Umbilical cord (tissue), 2 donors: ENCODE measurements around the gene RBM8A. TPM values are rescaled to one million over a fixed set of nuclear protein-coding genes. Genes with fewer than 3 reads are reported as not detected.
"Not testable (repeated sequence)": the region's sequence is repeated elsewhere in the genome, so short reads cannot be mapped to it uniquely, and the experiment has no call there.

Experiments
- DNase-seq: peaks from one replicate; pipeline ENCODE4 v3.0.0-alpha.2; 2015; ENCODE audit warnings: low spot score
- total RNA-seq: library from RNA; depleted of rRNA; stranded (reverse); fragments of >200 nt; gene quantifications from one replicate; pipeline ENCODE4 v1.2.3, GENCODE V29; 2014; ENCODE audit warnings: low replicate concordance; ENCODE audit not compliant: insufficient read depth

RBM8A gene
- total RNA-seq, 1 donor from 2014 or later = 106 TPM

DNA sequence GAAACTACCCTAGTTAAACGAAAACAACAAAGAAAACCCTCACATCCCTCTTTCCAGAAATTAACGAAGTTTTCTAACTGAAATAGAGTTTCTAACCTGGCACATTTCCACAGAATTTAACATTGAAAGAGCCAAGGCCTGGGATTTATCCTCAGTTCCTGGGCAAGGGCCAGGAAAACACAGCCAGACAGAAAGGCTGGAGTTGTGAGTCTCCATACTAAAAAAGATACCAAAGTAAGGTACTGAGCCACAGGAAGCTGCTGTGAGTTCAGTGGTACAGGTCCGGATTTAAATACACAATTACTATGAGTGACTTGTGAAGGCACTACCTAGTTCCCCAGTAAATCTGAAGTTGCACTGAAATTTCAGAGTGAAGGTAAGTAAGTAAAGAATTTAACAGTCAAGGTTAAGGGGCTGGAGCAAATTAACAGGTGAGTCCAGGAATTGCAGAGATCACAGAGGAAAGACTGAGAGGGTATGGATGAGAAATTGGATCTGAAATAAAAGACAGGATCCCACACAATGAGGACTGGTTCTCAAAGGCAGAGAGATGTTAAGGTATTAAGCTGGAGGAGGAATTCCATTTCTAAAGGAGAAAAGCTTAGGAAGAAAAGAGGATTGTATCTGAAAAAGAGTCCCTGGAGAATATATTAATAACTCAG, 29.6 kb upstream of the RBM8A start:
- peak; percentile 86 for DNase-seq

DNA sequence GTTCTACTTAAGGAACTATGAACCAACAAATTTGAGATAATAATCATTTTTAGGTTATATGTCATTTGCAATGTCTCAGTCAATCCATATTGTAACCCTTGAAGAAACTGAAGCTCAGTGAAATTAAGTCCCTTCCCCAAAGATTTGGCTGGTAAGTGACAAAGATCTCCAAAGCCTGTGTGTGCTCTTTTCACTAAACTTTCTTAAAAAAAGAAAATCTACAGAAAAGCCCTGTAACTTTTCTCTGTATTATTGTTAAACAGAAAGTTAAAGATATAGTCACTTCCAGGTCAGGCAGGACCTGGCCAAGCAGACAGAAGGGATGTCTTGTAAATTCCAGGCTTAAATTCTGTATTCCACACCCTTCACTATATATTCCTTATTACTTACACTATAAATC, 29.1 kb upstream of the RBM8A start:
- no peak for DNase-seq

DNA sequence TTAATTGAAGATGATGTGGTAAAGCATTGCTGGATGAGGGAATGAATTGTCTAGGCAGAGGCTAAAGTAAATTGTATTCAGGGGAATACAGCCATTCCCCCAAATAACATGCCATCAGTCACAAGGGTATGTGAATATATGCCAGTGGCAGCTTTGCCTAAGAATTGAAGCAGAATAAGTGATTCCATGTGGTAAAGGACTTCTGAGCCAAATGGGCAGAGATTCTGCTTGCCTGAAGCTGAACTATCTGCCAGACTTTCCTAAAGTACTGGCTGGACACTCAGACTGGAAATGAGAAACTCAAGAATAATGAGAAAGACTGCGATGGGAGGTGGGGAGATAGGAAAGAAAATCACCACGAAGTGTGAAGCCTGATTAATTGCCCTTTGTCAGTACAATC, 28.2 kb upstream of the RBM8A start:
- DNase-seq = no peak

DNA sequence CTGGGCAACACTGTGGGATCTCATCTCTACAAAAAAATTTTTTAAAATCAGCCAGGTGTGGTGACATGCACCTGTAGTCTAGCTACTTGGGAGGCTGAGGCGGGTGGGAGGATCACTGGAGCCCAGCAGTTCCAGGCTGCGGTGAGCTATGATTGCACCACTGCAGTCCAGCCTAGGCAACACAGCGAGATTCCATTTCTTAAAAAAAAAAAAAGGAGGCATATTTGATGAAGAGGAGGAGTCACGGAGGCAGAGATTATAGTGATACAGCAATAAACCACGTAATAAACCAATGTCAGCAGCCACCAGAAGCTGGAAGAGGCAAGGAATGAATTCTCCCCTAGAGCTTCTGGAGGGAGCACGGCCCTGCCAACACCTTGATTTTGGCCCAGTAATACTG, 26.6 kb upstream of the RBM8A start:
- no peak for DNase-seq

DNA sequence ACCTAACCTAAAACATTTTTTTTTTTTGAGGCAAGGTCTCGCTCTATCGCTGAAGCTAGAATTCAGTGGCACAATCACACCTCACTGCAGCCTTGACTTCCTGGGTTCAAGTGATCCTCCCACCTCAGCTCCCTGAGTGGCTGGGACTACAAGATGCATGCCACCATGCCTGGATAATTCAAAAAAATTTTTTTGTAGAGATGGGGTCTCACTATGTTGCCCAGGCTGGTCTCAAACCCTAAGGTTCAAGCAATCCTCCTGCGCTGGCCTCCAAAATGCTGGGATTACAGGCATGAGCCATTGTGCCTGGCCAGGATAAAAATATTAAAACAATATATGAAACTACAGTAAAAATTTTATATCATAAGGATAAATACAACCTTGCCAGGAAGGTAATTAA, 25.6 kb upstream of the RBM8A start:
- no peak for DNase-seq

DNA sequence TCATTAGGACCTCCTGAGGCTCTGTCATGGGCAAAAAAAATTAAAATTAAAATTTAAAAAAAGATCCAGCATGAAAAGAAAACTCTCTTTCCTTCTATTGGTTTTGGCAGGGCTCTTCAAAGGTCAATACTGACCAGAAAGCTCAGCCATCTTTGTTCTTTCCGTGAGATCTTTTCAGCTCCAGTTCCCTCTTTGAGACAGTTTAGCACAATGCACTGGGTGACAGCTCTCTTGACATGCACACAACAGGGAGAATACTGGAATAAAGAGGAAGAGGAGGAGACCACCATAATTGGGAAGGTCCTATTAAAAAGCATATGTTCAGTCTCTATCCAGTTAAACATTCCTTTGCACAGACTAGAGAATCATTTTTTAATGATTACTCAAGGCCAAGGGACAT, 24.2 kb upstream of the RBM8A start:
- no peak for DNase-seq

DNA sequence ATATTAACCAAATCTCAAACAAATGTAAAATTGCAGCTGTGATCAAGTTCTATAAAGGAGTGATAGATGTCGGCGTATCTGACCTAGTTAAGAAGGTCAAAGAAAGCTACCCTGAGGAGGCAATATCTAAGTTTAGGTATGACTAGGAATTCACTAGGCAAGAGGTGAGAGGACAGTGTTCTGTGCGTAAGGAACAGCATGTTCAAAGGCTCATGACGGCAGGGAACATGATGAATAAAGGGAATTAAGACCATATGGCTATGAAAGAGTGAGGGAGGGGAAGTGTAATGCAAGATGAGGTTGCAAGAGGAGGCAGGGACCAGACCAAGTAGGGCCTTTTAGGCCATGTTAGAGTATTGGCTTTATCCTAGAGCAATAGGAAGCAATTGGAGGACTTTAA, 21.9 kb upstream of the RBM8A start:
- no peak for DNase-seq

DNA sequence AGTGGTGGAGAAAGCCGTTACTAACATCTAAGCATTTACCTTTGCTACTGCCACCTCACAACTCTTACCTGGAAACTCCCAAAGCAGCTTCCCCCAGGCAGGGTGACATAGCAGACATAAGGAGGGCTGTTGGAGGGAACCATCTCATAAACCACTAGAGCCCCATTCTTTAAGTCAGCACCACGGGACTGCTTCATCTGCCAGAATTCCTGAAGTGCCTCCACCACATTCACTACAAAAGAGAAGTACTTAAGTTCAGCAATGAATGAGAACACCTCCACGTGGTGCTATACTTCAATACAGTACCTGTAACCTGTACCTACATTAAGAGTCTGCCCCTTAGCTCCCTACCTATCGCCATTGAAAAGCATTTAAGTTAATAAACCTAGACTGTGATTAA, 20.3 kb upstream of the RBM8A start:
- no peak for DNase-seq

DNA sequence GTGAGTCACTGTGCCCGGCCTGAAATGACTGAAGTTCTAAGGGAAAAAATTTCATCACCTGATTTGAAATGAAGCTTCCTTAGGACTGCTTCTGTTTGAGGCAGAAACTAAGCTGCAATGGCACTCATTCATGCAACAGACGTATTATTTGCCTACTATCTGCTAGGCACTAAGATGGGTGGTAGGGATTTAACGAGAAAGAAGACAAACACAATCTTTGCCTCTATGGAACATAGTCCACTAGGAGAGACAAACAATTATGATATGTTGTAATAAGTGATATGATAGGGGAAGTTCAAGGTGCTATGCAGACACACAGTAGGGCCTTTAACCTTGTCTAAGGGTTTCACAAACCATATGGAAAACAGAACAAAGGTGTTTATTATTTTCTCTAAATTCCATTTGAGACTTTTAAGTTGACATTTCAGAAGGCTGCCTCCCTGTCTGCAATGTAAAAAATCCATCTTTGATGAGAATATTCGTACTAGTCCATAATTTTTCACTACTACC, 19.2 kb upstream of the RBM8A start:
- no peak for DNase-seq

DNA sequence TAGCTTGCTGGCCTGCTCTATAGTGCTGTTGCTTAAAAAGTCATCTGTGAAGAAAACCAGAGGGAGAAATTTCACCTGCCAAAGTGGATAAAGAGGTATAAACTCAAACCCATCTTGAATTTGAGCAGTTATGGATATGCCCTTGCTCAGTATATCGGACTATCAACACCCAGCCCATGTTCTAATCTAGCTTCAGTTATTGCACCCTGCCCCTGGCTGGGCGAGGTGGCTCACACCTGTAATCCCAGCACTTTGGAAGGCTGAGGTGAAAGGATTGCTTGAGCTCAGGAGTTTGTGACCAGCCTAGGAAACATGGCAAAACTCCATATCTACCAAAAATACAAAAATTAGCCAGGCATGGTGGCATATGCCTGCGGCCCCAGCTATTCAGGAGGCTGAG, 17.2 kb upstream of the RBM8A start:
- DNase-seq = no peak

DNA sequence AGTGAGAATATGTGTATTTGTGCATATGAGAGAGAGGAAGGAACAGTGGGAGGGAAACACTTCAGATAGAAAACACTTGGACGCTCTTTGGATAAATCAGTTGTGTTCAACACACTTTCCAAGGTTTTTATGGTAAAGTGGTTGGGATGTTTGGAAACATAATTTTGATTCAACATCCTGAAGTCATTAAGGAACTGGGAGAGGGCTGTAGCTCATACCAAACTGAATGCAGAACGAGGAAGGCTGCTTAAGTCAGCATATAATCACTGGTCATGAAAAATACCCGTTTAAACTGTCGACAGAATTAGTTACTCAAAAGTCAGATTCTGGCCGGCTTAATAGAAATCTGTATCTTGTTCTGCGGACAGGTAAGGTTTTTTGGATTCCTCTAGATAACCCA, 15.6 kb upstream of the RBM8A start:
- no peak for DNase-seq

DNA sequence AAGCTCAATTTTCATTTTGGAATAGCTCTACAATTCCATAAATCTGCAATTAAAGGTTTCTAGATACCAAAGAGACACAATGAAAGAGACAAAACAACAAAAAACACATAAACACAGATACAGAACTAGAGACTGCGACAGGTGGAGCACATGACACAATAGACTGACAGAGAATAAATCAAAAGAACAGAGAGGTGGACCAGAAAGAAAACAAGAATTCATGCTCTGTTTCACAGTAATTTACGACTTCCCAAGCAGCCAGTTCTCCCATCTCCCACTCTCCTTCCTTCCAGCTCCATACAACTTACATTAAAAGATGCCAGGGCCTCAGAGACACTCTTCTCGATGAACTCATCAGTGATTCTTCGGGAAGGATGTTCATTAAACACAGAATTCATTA, 15.1 kb upstream of the RBM8A start:
- DNase-seq = no peak

DNA sequence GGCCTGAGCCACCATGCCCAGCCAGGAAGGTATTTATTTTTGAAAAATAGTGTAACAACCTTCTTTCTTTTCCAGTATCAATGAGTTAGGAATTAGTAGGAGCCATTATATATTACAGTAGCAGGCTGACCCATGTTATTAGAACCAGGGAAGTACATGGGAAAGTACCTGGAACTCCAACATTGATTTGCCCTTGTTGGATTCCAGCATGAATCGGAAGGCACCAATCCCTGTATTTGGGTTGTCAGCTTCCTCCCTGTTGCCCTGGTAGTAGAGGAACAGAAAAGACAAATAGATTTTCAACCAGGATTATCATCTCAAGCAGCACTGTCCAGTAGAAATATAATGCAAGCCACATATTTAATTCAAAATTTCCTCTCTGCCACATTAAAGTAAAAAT, 10.2 kb upstream of the RBM8A start:
- DNase-seq = no peak

DNA sequence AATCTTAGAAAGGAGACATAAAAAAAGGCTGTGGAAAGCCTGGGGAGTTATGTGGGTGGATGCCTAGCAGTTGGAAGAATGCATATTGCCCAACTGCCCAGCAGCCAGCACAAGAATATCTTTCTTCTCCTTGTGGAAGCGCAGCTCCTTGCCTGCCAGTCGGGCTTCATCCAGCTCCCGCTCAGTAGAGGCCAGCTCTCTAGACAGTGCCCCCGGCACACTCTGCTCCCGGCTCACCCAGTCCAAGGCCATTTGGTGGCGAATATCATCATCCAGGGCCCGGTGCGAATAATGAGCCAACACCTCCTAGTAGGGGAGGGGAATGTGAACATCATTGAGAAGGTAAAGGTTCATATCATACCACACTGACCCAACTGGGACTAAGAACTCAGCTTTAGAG, 9.0 kb upstream of the RBM8A start:
- DNase-seq = no peak

DNA sequence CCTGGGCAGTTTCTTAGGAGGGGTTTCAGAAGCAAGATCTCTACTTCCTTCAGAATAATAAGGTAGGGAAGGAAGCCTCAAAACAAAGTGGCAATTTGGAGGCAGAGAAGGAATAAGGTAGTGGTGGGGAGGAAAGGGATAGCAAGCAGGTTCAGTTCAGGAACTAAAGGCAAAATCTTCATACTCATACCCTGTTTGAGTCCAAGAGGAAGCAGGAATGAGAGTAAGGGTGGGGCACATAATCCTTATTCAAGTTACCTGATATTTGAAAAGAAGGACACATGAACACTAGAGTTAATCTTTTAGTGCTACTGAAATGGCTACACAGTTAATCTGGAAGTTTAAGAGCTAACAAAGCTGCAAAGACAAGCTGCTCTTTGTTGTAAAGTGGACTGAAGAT, 8.4 kb upstream of the RBM8A start:
- DNase-seq = no peak

DNA sequence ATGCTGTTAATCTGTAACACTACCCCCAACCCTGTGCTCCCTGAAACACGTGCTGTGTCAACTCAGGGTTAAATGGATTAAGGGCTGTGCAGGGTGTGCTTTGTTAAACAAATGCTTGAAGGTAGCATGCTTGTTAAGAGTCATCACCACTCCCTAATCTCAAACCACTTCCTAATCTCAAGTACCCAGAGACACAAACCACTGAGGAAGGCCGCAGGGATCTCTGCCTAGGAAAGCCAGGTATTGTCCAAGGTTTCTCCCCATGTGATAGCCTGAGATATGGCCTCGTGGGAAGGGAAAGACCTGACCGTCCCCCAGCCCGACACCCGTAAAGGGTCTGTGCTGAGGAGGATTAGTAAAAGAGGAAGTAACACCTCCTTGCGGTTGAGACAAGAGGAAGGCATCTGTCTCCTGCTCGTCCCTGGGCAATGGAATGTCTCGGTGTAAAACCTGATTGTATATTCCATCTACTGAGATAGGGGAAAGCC, 5.3 kb upstream of the RBM8A start:
- DNase-seq = not testable (repeated sequence)

DNA sequence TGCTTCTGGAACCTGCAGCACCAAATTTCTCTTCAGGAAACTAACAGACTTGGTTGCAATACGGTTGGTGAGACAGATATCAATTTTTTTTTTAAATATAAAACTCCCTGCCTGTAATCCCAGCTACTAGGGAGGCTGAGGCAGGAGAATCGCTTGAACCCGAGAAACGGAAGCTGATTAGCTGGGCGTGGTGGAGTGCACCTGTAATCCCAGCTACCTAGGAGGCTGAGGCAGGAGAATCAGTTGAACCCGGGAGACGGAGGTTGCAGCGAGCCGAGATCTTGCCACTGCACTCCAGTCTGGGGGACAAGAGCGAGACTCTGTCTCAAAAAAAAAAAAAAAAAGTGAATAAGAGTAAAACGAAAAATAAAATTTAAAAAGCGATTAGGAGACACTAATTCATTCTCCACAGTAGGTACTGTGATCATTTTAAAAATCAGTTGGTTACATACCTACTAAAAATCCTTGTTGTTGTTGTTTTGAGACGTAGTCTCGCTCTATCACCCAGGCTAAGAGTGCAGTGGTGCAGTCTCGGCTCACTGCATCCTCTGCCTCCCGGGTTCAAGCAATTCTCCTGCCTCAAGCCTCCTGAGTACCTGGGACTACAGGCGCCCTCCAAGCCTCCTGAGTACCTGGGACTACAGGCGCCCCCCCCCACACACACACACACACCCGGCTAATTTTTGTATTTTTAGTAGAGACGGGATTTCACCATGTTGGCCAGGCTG, 796 bp upstream of the RBM8A start:
- DNase-seq = no peak

DNA sequence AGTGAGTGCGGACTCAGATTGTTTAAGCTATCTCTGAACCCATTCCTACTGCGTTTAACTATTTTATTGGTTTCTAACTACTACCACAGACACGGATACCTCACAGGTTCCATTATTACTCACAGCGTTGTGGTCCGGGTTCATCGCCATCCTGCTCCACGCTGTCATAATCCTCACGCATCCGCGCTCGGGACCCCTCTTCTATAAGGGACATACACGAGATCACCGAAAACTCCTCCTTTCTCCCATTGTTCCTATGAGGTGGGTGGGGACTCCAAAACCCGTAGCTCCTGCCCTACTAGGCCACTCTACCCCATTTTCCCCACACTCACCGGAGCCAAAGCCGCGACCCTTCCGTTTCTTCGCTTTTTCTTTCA, 610 bp downstream of the RBM8A start:
- DNase-seq = no peak

DNA sequence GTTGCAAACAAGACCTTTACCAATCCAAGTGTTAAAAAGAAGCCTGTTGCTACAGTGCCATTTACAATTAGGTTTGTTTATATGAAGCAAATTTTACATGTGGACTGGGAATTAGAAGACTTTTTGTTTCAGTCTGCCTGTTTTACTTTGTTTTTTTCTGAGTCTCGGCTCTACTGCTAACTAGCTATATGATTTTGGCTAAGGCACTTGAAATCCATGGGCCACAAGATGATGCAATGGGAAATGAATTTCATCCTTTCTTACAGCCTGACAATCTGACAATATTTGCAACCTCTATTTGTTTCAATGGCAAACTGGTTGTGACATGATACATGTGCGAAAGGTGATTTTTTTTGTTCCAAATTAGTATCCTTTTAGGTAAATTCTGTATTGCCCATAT, 5.0 kb downstream of the RBM8A start:
- DNase-seq = no peak

DNA sequence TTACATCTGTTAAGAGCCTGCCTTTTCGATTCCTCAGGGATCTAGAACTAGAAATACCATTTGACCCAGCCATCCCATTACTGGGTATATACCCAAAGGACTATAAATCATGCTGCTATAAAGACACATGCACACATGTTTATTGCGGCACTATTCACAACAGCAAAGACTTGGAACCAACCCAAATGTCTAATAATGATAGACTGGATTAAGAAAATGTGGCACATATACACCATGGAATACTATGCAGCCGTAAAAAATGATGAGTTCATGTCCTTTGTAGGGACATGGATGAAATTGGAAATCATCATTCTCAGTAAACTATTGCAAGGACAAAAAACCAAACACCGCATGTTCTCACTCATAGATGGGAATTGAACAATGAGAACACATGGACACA, 7.0 kb downstream of the RBM8A start:
- DNase-seq = not testable (repeated sequence)

DNA sequence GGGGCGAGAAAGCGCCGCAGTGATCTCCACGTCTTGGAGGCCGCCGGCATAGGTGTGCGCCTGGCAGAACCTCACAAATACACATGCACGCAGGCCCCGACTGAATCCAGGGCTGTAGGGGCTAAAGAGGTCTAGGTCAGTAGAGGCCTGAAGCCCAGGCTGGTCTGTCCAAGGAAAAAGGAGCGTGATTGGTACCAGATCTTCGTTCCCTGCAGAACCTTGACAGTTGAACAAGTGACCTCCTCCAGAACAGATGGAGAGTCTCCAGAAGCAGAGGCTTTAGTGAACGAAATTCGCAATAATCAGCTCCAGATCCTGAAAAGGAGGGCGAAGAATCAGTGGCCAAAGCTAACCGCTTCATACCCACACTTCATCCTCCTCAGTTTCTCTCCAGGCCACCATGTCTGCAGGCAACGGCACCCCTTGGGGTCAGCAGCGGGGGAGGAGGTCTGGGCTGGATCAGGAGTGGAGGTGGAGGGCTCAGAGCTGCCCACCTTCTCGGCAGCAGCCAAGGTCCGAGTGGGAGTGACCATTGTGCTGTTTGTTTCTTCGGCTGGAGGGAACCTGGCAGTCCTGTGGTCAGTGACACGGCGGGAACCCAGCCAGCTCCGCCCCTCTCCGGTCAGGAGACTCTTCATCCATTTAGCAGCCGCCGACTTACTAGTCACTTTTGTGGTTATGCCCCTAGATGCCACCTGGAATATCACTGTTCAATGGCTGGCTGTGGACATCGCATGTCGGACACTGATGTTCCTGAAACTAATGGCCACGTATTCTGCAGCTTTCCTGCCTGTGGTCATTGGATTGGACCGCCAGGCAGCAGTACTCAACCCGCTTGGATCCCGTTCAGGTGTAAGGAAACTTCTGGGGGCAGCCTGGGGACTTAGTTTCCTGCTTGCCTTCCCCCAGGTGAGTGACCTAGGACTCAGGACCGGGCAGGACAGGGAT, 8.0 kb downstream of the RBM8A start:
- DNase-seq = peak; percentile 27
